CD8-positive, alpha-beta memory T cell (primary cell): ENCODE data around the gene SIX6. TPM values are rescaled to one million over a fixed set of nuclear protein-coding genes. Genes with fewer than 3 reads are reported as not detected.
A peak's percentile ranks its signal among the peaks of the same experiment; 100 is the strongest.

ENCODE experiments used
- CTCF ChIA-PET: fragments of 350-600 bp; sonication (Branson Sonifier 250); formaldehyde crosslinking; loops from one replicate; lab custom pipeline; 2021; ENCODE audit warnings: antibody characterized with exemption; lab: Charles Lee
- POLR2A ChIA-PET: fragments of 350-600 bp; sonication (Branson Sonifier 250); formaldehyde crosslinking; loops from one replicate; lab custom pipeline; 2021; ENCODE audit warnings: antibody characterized with exemption; lab: Charles Lee
- DNase-seq, 5 donors: peaks; one replicate each; pipeline versions ENCODE4 v3.0.0 to v3.0.0-alpha.2; 2020 to 2022; ENCODE audit warnings: mixed read lengths in 1 of 5
- H3K27ac ChIP-seq: one replicate; pipeline ENCODE4 v1.7.0; 2013; ENCODE audit warnings: low read depth, mild to moderate bottlenecking, low read length, moderate library complexity
- H3K27me3 ChIP-seq: 2 replicates; pipeline ENCODE4 v1.7.0; 2013; ENCODE audit warnings: low read length, mild to moderate bottlenecking; ENCODE audit not compliant: insufficient read depth, poor library complexity, severe bottlenecking
- H3K36me3 ChIP-seq: 2 replicates; pipeline ENCODE4 v1.7.0; 2013; ENCODE audit warnings: mild to moderate bottlenecking, low read length, moderate library complexity; ENCODE audit not compliant: insufficient read depth
- H3K4me1 ChIP-seq: 2 replicates; pipeline ENCODE4 v1.7.0; 2013; ENCODE audit warnings: mild to moderate bottlenecking, low read length, moderate library complexity; ENCODE audit not compliant: insufficient read depth
- H3K4me3 ChIP-seq: 2 replicates; pipeline ENCODE4 v1.7.0; 2013; ENCODE audit warnings: mild to moderate bottlenecking, low read length
- H3K9me3 ChIP-seq: 2 replicates; pipeline ENCODE4 v1.7.0; 2013; ENCODE audit warnings: mild to moderate bottlenecking, low read length
- H3K27ac Mint-ChIP-seq, 8 donors: one replicate each; pipeline ENCODE4 v1.8.0; 2020 to 2021; ENCODE audit warnings: mixed read lengths in 8 of 8, mild to moderate bottlenecking in 6 of 8, inconsistent platforms in 3 of 8, moderate library complexity in 3 of 8
- H3K27me3 Mint-ChIP-seq, 2 donors: one replicate each; pipeline ENCODE4 v1.8.0; 2020 to 2021; ENCODE audit warnings: mixed read lengths in 2 of 2, mild to moderate bottlenecking in 1 of 2, moderate library complexity in 1 of 2
- H3K36me3 Mint-ChIP-seq, 3 donors: one replicate each; pipeline ENCODE4 v1.8.0; 2020 to 2021; ENCODE audit warnings: mixed read lengths in 3 of 3, inconsistent platforms in 1 of 3, mild to moderate bottlenecking in 1 of 3
- H3K4me1 Mint-ChIP-seq, 3 donors: one replicate each; pipeline ENCODE4 v1.8.0; 2020 to 2021; ENCODE audit warnings: mixed read lengths in 3 of 3, inconsistent platforms in 1 of 3, mild to moderate bottlenecking in 1 of 3
- H3K4me3 Mint-ChIP-seq, 7 donors: one replicate each; pipeline ENCODE4 v1.8.0; 2020 to 2021; ENCODE audit warnings: mixed read lengths in 7 of 7, mild to moderate bottlenecking in 6 of 7, moderate library complexity in 4 of 7, inconsistent platforms in 2 of 7
- H3K9me3 Mint-ChIP-seq, 5 donors: one replicate each; pipeline ENCODE4 v1.8.0; 2020 to 2022; ENCODE audit warnings: mixed read lengths in 5 of 5, mild to moderate bottlenecking in 3 of 5, moderate library complexity in 2 of 5, inconsistent platforms in 1 of 5
- polyA plus RNA-seq: library from polyadenylated mRNA; unstranded; fragments of 300-500 nt; fragmentation: Illumina TruSeq; gene quantifications from one replicate; pipeline ENCODE4 v1.2.3, GENCODE V29; 2021
- total RNA-seq, 2 experiments: library from RNA; stranded (reverse); gene quantifications; one replicate each; pipeline ENCODE4 v1.2.3, GENCODE V29; 2021

Gene SIX6
- total and polyA plus RNA-seq, 3 experiments from 2014 or later = not detected

DNA sequence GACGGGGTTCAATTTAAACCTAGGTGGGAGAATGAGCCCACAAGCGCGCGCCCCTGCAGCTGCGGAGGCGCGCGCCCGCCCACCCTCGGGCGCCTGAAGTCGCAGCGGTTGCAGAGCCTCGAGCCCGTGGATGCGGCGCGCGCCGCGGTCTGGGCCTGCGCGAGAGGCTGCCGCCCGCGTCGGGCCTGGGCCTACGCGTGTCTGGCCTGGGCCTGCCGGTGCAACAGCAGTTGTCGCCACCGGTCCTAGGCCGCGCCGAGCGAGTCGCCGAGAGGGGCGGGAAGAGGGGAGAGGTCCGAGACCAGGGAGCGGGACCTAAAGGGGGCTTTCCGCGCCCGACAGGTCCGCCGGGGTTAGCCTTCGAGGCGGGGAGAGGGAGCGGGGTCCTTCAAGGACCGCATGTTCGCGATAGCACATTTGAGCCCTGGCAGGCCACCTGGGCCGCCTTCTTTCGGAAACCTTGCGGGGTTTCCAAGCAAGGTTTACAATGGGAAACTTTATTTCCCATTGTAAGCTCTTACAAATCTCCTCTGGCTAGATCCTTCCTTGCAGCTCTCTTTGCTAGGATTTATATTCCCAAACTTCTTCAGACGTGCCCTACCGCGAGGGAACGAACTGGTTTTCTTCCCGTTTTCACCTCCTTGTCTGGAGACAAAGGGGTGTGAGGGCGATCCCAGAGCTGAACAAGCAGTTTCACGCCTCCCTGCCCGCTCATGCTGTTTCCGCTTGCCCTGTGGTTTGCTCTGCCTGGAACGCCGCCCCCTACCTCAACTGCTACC is 6.8 kb downstream of the SIX6 start:
- peaks cover 50 to 68% of the 10 kb centered on the region in 2 donors for H3K27me3 Mint-ChIP-seq
- peaks cover 0 to 5% (median 3%) of the 10 kb centered on the region in 5 donors for H3K9me3 Mint-ChIP-seq
- Histone ChIP-seq H3K9me3 (no peaks in the 10 kb centered on the region), H3K36me3 (no peaks in the 10 kb centered on the region), H3K4me1 (no peaks in the 10 kb centered on the region), H3K4me3 (no peak overlapping the region), H3K27me3 (peaks cover 43% of the 10 kb centered on the region), H3K27ac (no peak overlapping the region)
- peak overlapping the region in 1 of 8 donors; percentile 4 for H3K27ac Mint-ChIP-seq
- no peaks in the 10 kb centered on the region for H3K36me3 Mint-ChIP-seq
- H3K4me1 Mint-ChIP-seq = peaks cover 13 to 29% (median 16%) of the 10 kb centered on the region in 3 donors
- CTCF ChIA-PET = interaction anchor here (1.2 kb wide), 1 partner anchor 22 kb away, joined by 3 read pairs; no protein-coding TSS in a partner anchor
- peak overlapping the region in 4 of 7 donors; percentile 14 to 53 (median 29) for H3K4me3 Mint-ChIP-seq
- no peak for DNase-seq
- POLR2A ChIA-PET = no interaction called here

DNA sequence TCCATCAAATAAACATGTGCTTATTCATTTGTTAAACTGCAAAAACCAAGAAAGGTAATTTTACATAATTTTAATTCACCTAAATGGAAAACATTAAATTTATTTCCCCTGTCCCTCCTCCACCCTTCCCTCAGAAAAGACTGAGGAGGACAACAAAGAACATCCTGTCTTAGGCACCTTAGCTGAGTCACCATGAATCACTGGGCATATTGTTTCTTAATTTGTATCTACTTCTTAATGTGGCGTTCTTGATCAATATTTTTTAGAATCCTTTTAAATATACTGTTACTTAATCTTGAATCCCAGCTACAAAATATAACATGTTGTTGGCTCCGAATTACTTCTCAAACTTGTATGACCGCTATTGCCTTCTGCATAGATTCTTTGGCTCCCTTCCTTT is 23.5 kb downstream of the SIX6 start:
- Histone ChIP-seq H3K27ac (no peak overlapping the region), H3K9me3 (no peaks in the 10 kb centered on the region), H3K36me3 (no peaks in the 10 kb centered on the region), H3K27me3 (no peaks in the 10 kb centered on the region), H3K4me3 (no peak overlapping the region), H3K4me1 (no peaks in the 10 kb centered on the region)
- Mint-ChIP-seq H3K9me3 (peaks cover 0 to 6% (median 2%) of the 10 kb centered on the region in 5 donors), H3K36me3 (no peaks in the 10 kb centered on the region), H3K4me1 (no peaks in the 10 kb centered on the region), H3K27ac (no peak overlapping the region), H3K27me3 (peaks cover 10 to 37% of the 10 kb centered on the region in 2 donors), H3K4me3 (no peak overlapping the region)
- CTCF ChIA-PET = no interaction called here
- no peak for DNase-seq
- POLR2A ChIA-PET = no interaction called here

- H3K27ac ChIP-seq = no peak overlapping the region
- Mint-ChIP-seq H3K9me3 (peaks cover 4 to 22% (median 9%) of the 10 kb centered on the region in 5 donors), H3K4me1 (no peaks in the 10 kb centered on the region), H3K4me3 (no peak overlapping the region), H3K36me3 (peaks cover 0 to 1% (median 0%) of the 10 kb centered on the region in 3 donors), H3K27me3 (peaks cover 4 to 15% of the 10 kb centered on the region in 2 donors), H3K27ac (no peak overlapping the region)
- H3K9me3 ChIP-seq = no peaks in the 10 kb centered on the region
- H3K4me3 ChIP-seq = no peak overlapping the region
- no peaks in the 10 kb centered on the region for H3K36me3 ChIP-seq
- no peak for DNase-seq
- ChIA-PET CTCF (no interaction called here), POLR2A (no interaction called here)
- no peaks in the 10 kb centered on the region for H3K4me1 ChIP-seq
- no peaks in the 10 kb centered on the region for H3K27me3 ChIP-seq
These were observed 28.7 kb downstream of the SIX6 start for GRCh38 chr14:60537663-60538062.

DNA sequence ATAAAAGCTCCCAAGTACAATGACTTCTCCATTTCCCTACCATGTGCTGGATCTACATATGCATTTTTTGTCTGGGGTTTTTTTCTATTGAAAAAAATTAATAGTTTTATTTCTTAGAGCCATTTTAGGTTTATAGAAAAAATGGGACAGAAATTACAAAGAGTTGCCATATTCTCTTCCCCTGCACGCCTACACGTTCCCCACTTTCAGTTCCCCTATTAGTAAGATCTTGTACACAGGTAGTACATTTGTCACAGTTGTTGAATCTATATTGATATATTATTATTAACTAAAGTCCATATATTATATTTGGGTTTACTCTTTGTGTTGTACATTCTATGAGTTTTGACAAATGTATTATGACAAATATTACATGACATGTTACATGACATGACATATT is 35.7 kb downstream of the SIX6 start:
- CTCF ChIA-PET = no interaction called here

GRCh38 chr14:60553808-60554207 is 44.9 kb downstream of the SIX6 start:
- DNase-seq = no peak
- H3K36me3 Mint-ChIP-seq = no peaks in the 10 kb centered on the region
- H3K4me3 ChIP-seq = no peak overlapping the region
- no peaks in the 10 kb centered on the region for H3K36me3 ChIP-seq
- H3K9me3 Mint-ChIP-seq = peaks cover 0 to 11% (median 2%) of the 10 kb centered on the region in 5 donors
- peaks cover 16 to 38% of the 10 kb centered on the region in 2 donors for H3K27me3 Mint-ChIP-seq
- H3K4me1 Mint-ChIP-seq = no peaks in the 10 kb centered on the region
- H3K27me3 ChIP-seq = no peaks in the 10 kb centered on the region
- POLR2A ChIA-PET = no interaction called here
- CTCF ChIA-PET = no interaction called here
- no peaks in the 10 kb centered on the region for H3K9me3 ChIP-seq
- H3K27ac Mint-ChIP-seq = no peak overlapping the region
- H3K4me3 Mint-ChIP-seq = no peak overlapping the region
- no peaks in the 10 kb centered on the region for H3K4me1 ChIP-seq
- H3K27ac ChIP-seq = no peak overlapping the region

More for the DNA sequence above, 35.7 kb downstream of the SIX6 start:
- no peaks in the 10 kb centered on the region for H3K27me3 ChIP-seq
- H3K9me3 Mint-ChIP-seq = peaks cover 4 to 22% (median 18%) of the 10 kb centered on the region in 5 donors
- no peaks in the 10 kb centered on the region for H3K4me1 ChIP-seq
- H3K27ac Mint-ChIP-seq = no peak overlapping the region
- H3K36me3 Mint-ChIP-seq = peaks cover 0 to 1% (median 0%) of the 10 kb centered on the region in 3 donors
- H3K9me3 ChIP-seq = no peaks in the 10 kb centered on the region
- H3K4me3 Mint-ChIP-seq = no peak overlapping the region
- DNase-seq = no peak
- H3K4me1 Mint-ChIP-seq = no peaks in the 10 kb centered on the region
- POLR2A ChIA-PET = no interaction called here
- no peaks in the 10 kb centered on the region for H3K36me3 ChIP-seq
- peaks cover 4 to 28% of the 10 kb centered on the region in 2 donors for H3K27me3 Mint-ChIP-seq
- H3K4me3 ChIP-seq = no peak overlapping the region
- no peak overlapping the region for H3K27ac ChIP-seq

DNA sequence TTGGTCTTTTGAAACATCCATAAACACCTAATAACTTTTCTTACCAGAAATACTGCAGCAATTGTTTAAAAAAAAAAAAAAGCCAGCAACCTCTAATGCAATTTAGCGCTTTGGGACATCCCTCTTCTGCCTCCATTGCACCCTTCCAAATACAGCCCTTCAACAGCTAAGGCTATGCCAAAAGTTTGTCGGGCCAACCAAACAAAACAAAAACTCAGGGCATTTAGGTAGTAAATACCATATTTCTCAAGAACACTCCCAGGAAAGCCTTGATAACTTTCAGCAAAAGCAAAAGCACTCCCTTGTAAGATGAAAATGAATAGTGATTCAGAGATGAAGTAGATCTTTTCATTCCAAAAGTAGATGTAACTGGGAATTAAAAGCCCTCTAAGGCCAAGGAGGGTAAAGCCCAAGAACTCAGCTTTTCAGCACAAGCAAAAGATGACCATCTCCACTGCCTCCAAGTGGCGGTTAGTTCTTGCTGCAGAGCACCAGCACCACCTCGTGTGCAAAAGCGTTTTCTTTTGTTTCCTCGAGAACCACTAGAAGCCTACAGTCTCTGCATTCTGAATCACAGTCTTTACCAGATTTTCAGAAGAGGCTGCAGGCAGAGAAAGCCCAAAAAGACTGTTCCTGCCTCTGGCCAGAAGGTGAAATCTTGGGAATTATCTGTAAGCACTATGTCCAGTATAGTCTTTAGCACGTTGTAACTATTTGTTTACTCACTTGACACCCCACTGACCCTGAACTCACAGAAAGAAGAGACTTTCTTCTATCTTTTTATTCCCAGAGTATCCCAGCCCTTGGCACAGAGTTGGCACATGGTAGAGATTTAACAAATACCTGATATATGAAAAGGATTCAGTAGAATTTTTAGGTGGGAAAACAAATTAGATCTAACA is 53.1 kb downstream of the SIX6 start:
- Histone ChIP-seq H3K27ac (no peak overlapping the region), H3K9me3 (no peaks in the 10 kb centered on the region), H3K27me3 (no peaks in the 10 kb centered on the region), H3K4me1 (no peaks in the 10 kb centered on the region), H3K36me3 (no peaks in the 10 kb centered on the region), H3K4me3 (no peak overlapping the region)
- no peak overlapping the region for H3K4me3 Mint-ChIP-seq
- DNase-seq = no peak
- H3K4me1 Mint-ChIP-seq = no peaks in the 10 kb centered on the region
- ChIA-PET POLR2A (no interaction called here), CTCF (no interaction called here)
- no peak overlapping the region for H3K27ac Mint-ChIP-seq
- no peaks in the 10 kb centered on the region for H3K9me3 Mint-ChIP-seq
- H3K36me3 Mint-ChIP-seq = no peaks in the 10 kb centered on the region
- H3K27me3 Mint-ChIP-seq = peaks cover 3 to 5% of the 10 kb centered on the region in 2 donors
